H1 (cell line): ENCODE results near the gene CHODL. TPM values are rescaled to one million over a fixed set of nuclear protein-coding genes. Genes with fewer than 3 reads are reported as not detected.

Experiments
- CTCF ChIA-PET: fragments of 300-600 bp; sonication (Branson Sonifier 250); formaldehyde crosslinking; loops from one replicate; lab custom pipeline; 2021; ENCODE audit not compliant: partially characterized antibody; lab: Charles Lee
- POLR2A ChIA-PET: fragments of 300-600 bp; sonication (Branson Sonifier 250); formaldehyde crosslinking; loops from one replicate; lab custom pipeline; 2021; ENCODE audit warnings: inconsistent platforms; ENCODE audit not compliant: partially characterized antibody; lab: Charles Lee
- DNase-seq, 2 experiments: peaks; one replicate each; pipeline versions ENCODE4 v3.0.0 to v3.0.0-alpha.2; 2010 to 2022; ENCODE audit warnings: low spot score in 2 of 2, low read depth in 1 of 2, mixed read lengths in 1 of 2
- FAIRE-seq: peaks from 2 replicates; lab custom pipeline; 2011; peaks lifted over from hg19 to GRCh38; lab: Jason Lieb, UNC
- H2AFZ ChIP-seq: 2 replicates; pipeline ENCODE4 v1.8.1; 2012; ENCODE audit warnings: low read length, inconsistent platforms
- H2AK5ac ChIP-seq: 2 replicates; pipeline ENCODE4 v1.6.1; 2013; ENCODE audit warnings: low read depth, low read length
- H2BK120ac ChIP-seq: replicated peaks from 2 replicates; pipeline ENCODE3; 2013; ENCODE audit warnings: low read depth, low read length, inconsistent platforms
- H2BK12ac ChIP-seq: 2 replicates; pipeline ENCODE4 v1.6.1; 2013; ENCODE audit warnings: low read depth, low read length
- H2BK15ac ChIP-seq: 2 replicates; pipeline ENCODE4 v1.6.1; 2013; ENCODE audit warnings: low read length
- H2BK20ac ChIP-seq: 2 replicates; pipeline ENCODE4 v1.6.1; 2013; ENCODE audit warnings: low read length
- H2BK5ac ChIP-seq: 2 replicates; pipeline ENCODE4 v1.6.1; 2013; ENCODE audit warnings: low read depth, low read length
- H3K14ac ChIP-seq: 2 replicates; pipeline ENCODE4 v1.6.1; 2013; ENCODE audit warnings: inconsistent platforms; ENCODE audit not compliant: insufficient read length
- H3K18ac ChIP-seq: 2 replicates; pipeline ENCODE4 v1.6.1; 2013; ENCODE audit warnings: low read length; ENCODE audit errors: extremely low read depth
- H3K23ac ChIP-seq: 2 replicates; pipeline ENCODE4 v1.6.1; 2013; ENCODE audit warnings: inconsistent platforms; ENCODE audit not compliant: insufficient read length
- H3K23me2 ChIP-seq: 2 replicates; pipeline ENCODE4 v1.6.1; 2013; ENCODE audit warnings: low read depth, low read length
- H3K27ac ChIP-seq: 2 replicates; pipeline ENCODE4 v1.6.1; 2011; ENCODE audit warnings: low read depth, low read length, inconsistent platforms
- H3K27me3 ChIP-seq, 4 experiments: replicated peaks in 1 of 4; 1 replicate in 1 of 4; 2 replicates in 3 of 4; pipeline versions ENCODE4 v1.6.1 to v1.8.1; 2011 to 2013; ENCODE audit warnings: low read length in 3 of 4, mild to moderate bottlenecking in 3 of 4, inconsistent platforms in 2 of 4, mixed read lengths in 2 of 4, moderate library complexity in 1 of 4; ENCODE audit not compliant: control insufficient read depth in 3 of 4, insufficient read depth in 3 of 4; ENCODE audit errors: extremely low read depth in 1 of 4
- H3K36me3 ChIP-seq, 4 experiments: 2 replicates each; pipeline versions ENCODE4 v1.6.1 to v1.8.1; 2011 to 2013; ENCODE audit warnings: mild to moderate bottlenecking in 4 of 4, low read length in 3 of 4, moderate library complexity in 2 of 4, control low read depth in 1 of 4, inconsistent platforms in 1 of 4; ENCODE audit not compliant: insufficient read depth in 4 of 4, control insufficient read depth in 2 of 4
- H3K4ac ChIP-seq: replicated peaks from 2 replicates; pipeline ENCODE3; 2013; ENCODE audit warnings: low read length, low read depth, mixed read lengths, inconsistent platforms; ENCODE audit not compliant: insufficient read length
- H3K4me1 ChIP-seq, 4 experiments: replicated peaks in 1 of 4; 1 replicate in 1 of 4; 2 replicates in 3 of 4; pipeline versions ENCODE4 v1.6.1 to v1.8.1; 2011 to 2013; ENCODE audit warnings: low read length in 3 of 4, inconsistent platforms in 2 of 4, mixed read lengths in 1 of 4; ENCODE audit not compliant: insufficient read depth in 4 of 4, control insufficient read depth in 3 of 4
- H3K4me2 ChIP-seq, 2 experiments: 2 replicates each; pipeline versions ENCODE4 v1.6.1 to v1.8.1; 2011 to 2013; ENCODE audit warnings: low read depth in 2 of 2, low read length in 2 of 2, control low read depth in 1 of 2, inconsistent platforms in 1 of 2, mild to moderate bottlenecking in 1 of 2; ENCODE audit not compliant: insufficient read depth in 1 of 2
- H3K4me3 ChIP-seq, 4 experiments: fragments of 200-600, 300-600 bp in 1 of 4; sonication (generic), shearing (Covaris generic), sonication (Bioruptor Twin) in 1 of 4; 2 replicates each; pipeline versions ENCODE4 v1.5.1 to v1.8.1; 2011 to 2016; ENCODE audit warnings: low read length in 4 of 4, low read depth in 3 of 4, control low read depth in 2 of 4, inconsistent platforms in 2 of 4, mild to moderate bottlenecking in 2 of 4, mixed read lengths in 1 of 4, moderate library complexity in 1 of 4; ENCODE audit not compliant: insufficient read depth in 2 of 4; ENCODE audit errors: extremely low read depth in 1 of 4
- H3K56ac ChIP-seq: replicated peaks from 2 replicates; pipeline ENCODE3; 2013; ENCODE audit warnings: low read depth, mild to moderate bottlenecking, mixed read lengths, low read length, inconsistent platforms; ENCODE audit not compliant: insufficient read length
- H3K79me1 ChIP-seq: 2 replicates; pipeline ENCODE4 v1.6.1; 2013; ENCODE audit warnings: low read depth, low read length, control low read depth
- H3K79me2 ChIP-seq, 2 experiments: 2 replicates each; pipeline versions ENCODE4 v1.6.1 to v1.8.1; 2012 to 2013; ENCODE audit warnings: low read length in 2 of 2, mild to moderate bottlenecking in 2 of 2, inconsistent platforms in 1 of 2; ENCODE audit not compliant: insufficient read depth in 2 of 2, control insufficient read depth in 1 of 2
- H3K9ac ChIP-seq, 4 experiments: replicated peaks in 1 of 4; 1 replicate in 1 of 4; 2 replicates in 3 of 4; pipeline versions ENCODE4 v1.6.1 to v1.8.1; 2011 to 2013; ENCODE audit warnings: low read depth in 3 of 4, low read length in 3 of 4, control low read depth in 2 of 4, mild to moderate bottlenecking in 2 of 4, moderate library complexity in 2 of 4, inconsistent platforms in 1 of 4; ENCODE audit errors: extremely low read depth in 1 of 4
- H3K9me3 ChIP-seq, 2 experiments: 2 replicates each; pipeline versions ENCODE4 v1.6.1 to v1.8.1; 2012 to 2013; ENCODE audit warnings: mild to moderate bottlenecking in 2 of 2, moderate library complexity in 2 of 2, control low read depth in 1 of 2, inconsistent platforms in 1 of 2, low read depth in 1 of 2, low read length in 1 of 2, mixed read lengths in 1 of 2; ENCODE audit not compliant: insufficient read depth in 2 of 2
- H4K20me1 ChIP-seq, 2 experiments: replicated peaks in 1 of 2; 2 replicates each; pipeline versions ENCODE3 to v1.8.1; 2011 to 2013; ENCODE audit warnings: inconsistent platforms in 2 of 2, low read length in 2 of 2, mild to moderate bottlenecking in 1 of 2; ENCODE audit not compliant: insufficient read depth in 2 of 2, control insufficient read depth in 1 of 2
- H4K5ac ChIP-seq: 2 replicates; pipeline ENCODE4 v1.6.1; 2013; ENCODE audit warnings: low read length, low read depth, mixed read lengths, inconsistent platforms; ENCODE audit not compliant: insufficient read length
- H4K8ac ChIP-seq: 2 replicates; pipeline ENCODE4 v1.8.0; 2013; ENCODE audit warnings: mild to moderate bottlenecking, moderate library complexity, low read length, inconsistent platforms; ENCODE audit not compliant: insufficient read depth; ENCODE audit errors: extremely low read depth
- H4K91ac ChIP-seq: replicated peaks from 2 replicates; pipeline ENCODE3; 2013; ENCODE audit warnings: low read length, mixed read lengths, inconsistent platforms; ENCODE audit not compliant: insufficient read length
- HDAC2 ChIP-seq, 2 experiments: fragments of 300-600 bp in 1 of 2; sonication (generic) in 1 of 2; IDR thresholded peaks; 2 replicates each; pipeline ENCODE4 v1.6.1; 2011 to 2012; ENCODE audit warnings: low read depth in 2 of 2, low read length in 2 of 2, mild to moderate bottlenecking in 2 of 2, moderate library complexity in 2 of 2, borderline replicate concordance in 1 of 2, inconsistent platforms in 1 of 2
- WGBS, 2 experiments: shearing (Covaris generic) in 1 of 2; methylation state at CpG; one replicate each; pipeline versions ENCODE4 v1.1.6 to v1.1.7; 2013 to 2015; ENCODE audit warnings: low lambda C conversion rate in 2 of 2, mixed read lengths in 2 of 2, inconsistent platforms in 1 of 2, low coverage in 1 of 2, missing lambda C conversion rate in 1 of 2; ENCODE audit not compliant: insufficient replicate concordance in 2 of 2, insufficient coverage in 1 of 2, insufficient read length in 1 of 2; ENCODE audit errors: extremely low coverage in 1 of 2, missing lambda C conversion rate in 1 of 2; 5-methylcytosine and 5-hydroxymethylcytosine counted together
- polyA plus RNA-seq, 7 experiments: library from polyadenylated mRNA; depleted of rRNA in 3 of 7; stranded (reverse) in 5 of 7; unstranded in 2 of 7; fragments of >200 nt in 5 of 7; fragments of 200-250 nt in 2 of 7; gene quantifications; 1 replicate in 5 of 7; 2 replicates in 1 of 7; 4 replicates in 1 of 7; pipeline versions ENCODE4 v1.2.1 to v1.2.3, GENCODE V29; 2011 to 2013; ENCODE audit warnings: missing spikeins in 2 of 7, mixed read lengths in 2 of 7
- total RNA-seq: library from RNA; stranded (reverse); fragmentation: NEBNext Ultra II Directional; extraction: Animal tissue kit (Norgen Biotek cat#: 25700); gene quantifications from 2 replicates; pipeline ENCODE4 v1.2.1, GENCODE V29; 2021

Gene CHODL
- total and polyA plus RNA-seq, 2 of the 8 experiments (the other 6 are each of a cell fraction or from before 2014, with no cell fraction given) = 0.39 to 0.82 TPM

- Histone ChIP-seq H3K23ac (no peak overlapping the region), H2BK12ac (no peak overlapping the region), H4K5ac (no peak overlapping the region), H3K4me2 (no peak overlapping the region), H4K8ac (no peak overlapping the region), H3K4me1 (no peaks in the 10 kb centered on the region), H3K27me3 (no peaks in the 10 kb centered on the region), H3K23me2 (no peaks in the 10 kb centered on the region), H3K18ac (no peak overlapping the region), H3K56ac (no peak overlapping the region), H3K14ac (no peak overlapping the region), H4K91ac (no peak overlapping the region), H2BK120ac (no peak overlapping the region), H3K79me1 (no peaks in the 10 kb centered on the region), H3K4ac (no peak overlapping the region), H3K27ac (no peak overlapping the region), H2BK5ac (no peak overlapping the region), H3K36me3 (no peaks in the 10 kb centered on the region), H2BK15ac (no peak overlapping the region), H3K9ac (no peak overlapping the region), H2AK5ac (no peak overlapping the region), H3K79me2 (no peaks in the 10 kb centered on the region), H3K9me3 (peaks cover 0 to 4% of the 10 kb centered on the region in 2 experiments; a peak in 1 of 4 replicates), H2AFZ (no peak overlapping the region), H4K20me1 (no peaks in the 10 kb centered on the region), H3K4me3 (no peak overlapping the region), H2BK20ac (no peak overlapping the region)
- WGBS, 2 experiments = 91% methylated on average over 1 of the region's 1 CpG; no CpG with 5 or more reads in 1 of the 2 experiments
- FAIRE-seq (no peak), DNase-seq (no peak)
- TF ChIP-seq HDAC2 (IDR thresholded peaks at IDR 0.05; ENCODE audit: borderline replicate concordance in 1 of 2, low read depth in 2 of 2, low read length in 2 of 2) = no peak
- ChIA-PET POLR2A (no interaction called here), CTCF (no interaction called here)
Observed at GRCh38 chr21:18235545-18235944, 9.1 kb upstream of the CHODL start.
